ENCODE measurements around the gene IPP.

DNA sequence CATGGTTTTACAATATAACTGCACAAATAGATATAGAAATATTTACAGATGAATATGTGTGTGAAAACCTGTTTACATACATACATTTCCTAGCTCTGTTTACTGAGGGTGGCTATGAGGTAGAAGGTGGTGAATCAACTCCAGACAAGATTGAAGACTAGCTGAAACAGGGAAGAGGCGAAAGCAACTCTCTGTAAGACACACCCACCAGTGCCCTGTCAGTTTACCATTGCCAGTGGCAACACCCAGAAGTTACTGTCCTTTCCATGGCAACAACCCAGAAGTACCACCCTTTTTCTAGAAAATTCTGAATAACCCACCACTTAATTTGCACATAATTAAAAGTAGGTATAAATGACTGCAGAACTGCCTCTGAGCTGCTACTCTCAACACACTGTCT lies 45.8 kb downstream of the IPP start:
- TF ChIP-seq ZNF274 (IDR thresholded peaks at IDR 0.05; ENCODE audit: borderline replicate concordance, extremely low read depth, low read length) (no peak), CTCF (IDR thresholded peaks at IDR 0.05; ENCODE audit: control extremely low read depth in 1 of 3, insufficient read depth in 1 of 3, low read depth in 1 of 3, low read length in 3 of 3) (no peak), EGR1 (IDR thresholded peaks at IDR 0.05; ENCODE audit: borderline replicate concordance, low read depth, low read length) (no peak), POLR2AphosphoS5 (IDR thresholded peaks at IDR 0.05; ENCODE audit: low read depth, low read length) (no peak)
